Activated CD4-positive, CD25-positive, alpha-beta regulatory T cell treated with anti-CD3 and anti-CD28 coated beads, Interleukin-2, amount 50 U/mL, for 24 hours (primary cell): ENCODE data around the gene MYO7A.

Experiments
- ATAC-seq, 2 donors: fragments of 150-1000 bp; cut with Tn5 transposase; one replicate each; pipeline ENCODE4 v1.10.0; 2021; ENCODE audit warnings: mild to moderate bottlenecking in 1 of 2, moderate library complexity in 1 of 2

Gene MYO7A

GRCh38 chr11:77202941-77203900, 75.2 kb downstream of the MYO7A start:
- ATAC-seq = no peak

- ATAC-seq = no peak
Measured at GRCh38 chr11:77203901-77204753, 76.1 kb downstream of the MYO7A start.

GRCh38 chr11:77204754-77205466, 76.9 kb downstream of the MYO7A start:
- no peak for ATAC-seq

GRCh38 chr11:77205467-77206263, 77.6 kb downstream of the MYO7A start:
- ATAC-seq = no peak

- no peak for ATAC-seq
Measured at GRCh38 chr11:77206264-77207018, 78.4 kb downstream of the MYO7A start.

GRCh38 chr11:77207019-77207485, 79.0 kb downstream of the MYO7A start:
- no peak for ATAC-seq

GRCh38 chr11:77207618-77208313, 79.7 kb downstream of the MYO7A start:
- no peak for ATAC-seq

- no peak for ATAC-seq
Measured at GRCh38 chr11:77208535-77208934, 80.5 kb downstream of the MYO7A start.

- no peak for ATAC-seq
Measured at GRCh38 chr11:77209663-77210062, 81.6 kb downstream of the MYO7A start.

GRCh38 chr11:77211040-77211451, 83.0 kb downstream of the MYO7A start:
- ATAC-seq = no peak

- ATAC-seq = no peak
Measured at GRCh38 chr11:77211594-77212251, 83.7 kb downstream of the MYO7A start.

- no peak for ATAC-seq
Measured at GRCh38 chr11:77212314-77213007, 84.4 kb downstream of the MYO7A start.

GRCh38 chr11:77213029-77213579, 85.1 kb downstream of the MYO7A start:
- ATAC-seq = no peak

GRCh38 chr11:77213589-77214428, 85.8 kb downstream of the MYO7A start:
- ATAC-seq = no peak

- no peak for ATAC-seq
Measured at GRCh38 chr11:77214557-77214956, 86.5 kb downstream of the MYO7A start.

GRCh38 chr11:77215106-77215505, 87.1 kb downstream of the MYO7A start:
- no peak for ATAC-seq

GRCh38 chr11:77217156-77217555, 89.1 kb downstream of the MYO7A start:
- ATAC-seq = no peak

GRCh38 chr11:77223797-77224196, 95.8 kb downstream of the MYO7A start:
- ATAC-seq = no peak
